ENCODE measurements around the gene TSPAN18. TPM values are rescaled to one million over a fixed set of nuclear protein-coding genes. Genes with fewer than 3 reads are reported as not detected.

TSPAN18 gene
- total RNA-seq, 1 donor from 2014 or later = 52.8 TPM

GRCh38 chr11:44815917-44816456, 89.2 kb downstream of the TSPAN18 start:
- H3K36me3 Mint-ChIP-seq = peaks cover 5% of the 10 kb centered on the region
- no peak for DNase-seq (ENCODE audit: extremely low spot score, unreplicated experiment)
- no peaks in the 10 kb centered on the region for H3K27me3 Mint-ChIP-seq
- H3K9me3 Mint-ChIP-seq = no peaks in the 10 kb centered on the region
- TF ChIP-seq, protein P1, sequence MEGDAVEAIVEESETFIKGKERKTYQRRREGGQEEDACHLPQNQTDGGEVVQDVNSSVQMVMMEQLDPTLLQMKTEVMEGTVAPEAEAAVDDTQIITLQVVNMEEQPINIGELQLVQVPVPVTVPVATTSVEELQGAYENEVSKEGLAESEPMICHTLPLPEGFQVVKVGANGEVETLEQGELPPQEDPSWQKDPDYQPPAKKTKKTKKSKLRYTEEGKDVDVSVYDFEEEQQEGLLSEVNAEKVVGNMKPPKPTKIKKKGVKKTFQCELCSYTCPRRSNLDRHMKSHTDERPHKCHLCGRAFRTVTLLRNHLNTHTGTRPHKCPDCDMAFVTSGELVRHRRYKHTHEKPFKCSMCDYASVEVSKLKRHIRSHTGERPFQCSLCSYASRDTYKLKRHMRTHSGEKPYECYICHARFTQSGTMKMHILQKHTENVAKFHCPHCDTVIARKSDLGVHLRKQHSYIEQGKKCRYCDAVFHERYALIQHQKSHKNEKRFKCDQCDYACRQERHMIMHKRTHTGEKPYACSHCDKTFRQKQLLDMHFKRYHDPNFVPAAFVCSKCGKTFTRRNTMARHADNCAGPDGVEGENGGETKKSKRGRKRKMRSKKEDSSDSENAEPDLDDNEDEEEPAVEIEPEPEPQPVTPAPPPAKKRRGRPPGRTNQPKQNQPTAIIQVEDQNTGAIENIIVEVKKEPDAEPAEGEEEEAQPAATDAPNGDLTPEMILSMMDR (conservative IDR thresholded peaks at IDR 0.05) = no peak
- peaks cover 35% of the 10 kb centered on the region for H3K4me1 Mint-ChIP-seq (ENCODE audit: unreplicated experiment)
- no peak overlapping the region for H3K4me3 Mint-ChIP-seq
- no peak overlapping the region for H3K27ac Mint-ChIP-seq

DNA sequence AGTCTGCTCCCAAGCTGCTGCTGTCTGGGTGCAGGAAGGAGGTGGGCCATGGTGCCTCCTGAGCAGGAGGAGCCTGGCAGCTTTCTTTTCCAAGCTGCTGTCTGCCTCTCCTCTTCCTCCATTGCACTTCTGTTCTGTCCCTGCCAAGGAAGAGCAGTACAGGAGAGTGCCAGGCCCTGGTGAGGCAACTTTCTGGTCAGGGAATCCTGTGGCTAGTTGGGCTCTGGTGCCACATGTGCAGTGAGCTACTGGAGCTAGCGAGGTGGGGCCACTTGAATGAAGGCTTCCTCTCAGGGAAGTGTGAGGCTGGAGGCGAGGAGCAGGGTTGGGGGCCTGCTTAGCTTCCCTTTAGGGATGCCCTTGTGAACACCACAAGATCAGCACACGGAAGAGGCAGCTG, 90.0 kb downstream of the TSPAN18 start:
- H3K4me3 Mint-ChIP-seq = no peak overlapping the region
- no peak for DNase-seq (ENCODE audit: extremely low spot score, unreplicated experiment)
- no peaks in the 10 kb centered on the region for H3K9me3 Mint-ChIP-seq
- peaks cover 5% of the 10 kb centered on the region for H3K36me3 Mint-ChIP-seq
- H3K4me1 Mint-ChIP-seq (ENCODE audit: unreplicated experiment) = peaks cover 33% of the 10 kb centered on the region
- H3K27ac Mint-ChIP-seq = no peak overlapping the region
- TF ChIP-seq, protein P1 (conservative IDR thresholded peaks at IDR 0.05) = no peak
- H3K27me3 Mint-ChIP-seq = no peaks in the 10 kb centered on the region

DNA sequence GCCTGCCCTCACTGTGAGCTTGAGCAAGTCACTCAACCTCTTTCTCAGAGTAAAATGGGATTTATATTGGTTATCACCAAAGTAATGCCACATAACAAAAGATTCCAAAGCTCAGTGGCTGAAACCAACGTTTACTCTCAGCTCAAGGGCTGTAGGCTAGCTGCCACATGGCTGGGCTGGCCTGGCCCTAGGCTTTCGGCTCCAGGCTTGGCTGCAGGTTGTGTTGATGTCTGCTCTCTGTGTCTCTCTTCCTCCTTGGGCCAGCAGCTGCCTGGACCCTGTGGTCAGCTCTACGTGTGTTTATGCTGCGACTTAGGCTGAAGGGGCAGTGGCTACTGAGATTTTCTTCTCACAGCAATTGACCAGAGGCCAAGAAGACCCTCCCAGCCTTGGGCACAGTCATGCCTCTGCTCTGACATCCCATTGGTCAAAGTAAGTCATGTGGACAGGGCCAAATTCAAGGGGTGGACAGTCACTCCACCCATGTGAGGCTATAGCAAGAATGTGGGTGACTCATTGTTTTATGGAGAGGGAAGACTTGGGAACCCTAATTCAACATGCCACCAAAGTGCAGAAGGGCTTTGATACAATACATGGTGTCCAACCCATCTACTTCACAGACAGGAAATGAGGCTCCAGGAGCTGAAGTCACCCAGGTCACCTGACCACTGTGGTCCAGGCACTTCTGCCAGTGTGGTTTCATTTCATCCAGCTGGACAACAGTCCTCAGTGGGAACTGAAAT, 90.6 kb downstream of the TSPAN18 start:
- no peak overlapping the region for H3K4me3 Mint-ChIP-seq

GRCh38 chr11:44818110-44818509, 91.3 kb downstream of the TSPAN18 start:
- Mint-ChIP-seq H3K9me3 (no peaks in the 10 kb centered on the region), H3K36me3 (peaks cover 5% of the 10 kb centered on the region), H3K27me3 (no peaks in the 10 kb centered on the region), H3K27ac (no peak overlapping the region), H3K4me1 (ENCODE audit: unreplicated experiment) (peaks cover 23% of the 10 kb centered on the region), H3K4me3 (no peak overlapping the region)
- TF ChIP-seq, protein P1 (conservative IDR thresholded peaks at IDR 0.05) = no peak
- DNase-seq (ENCODE audit: extremely low spot score, unreplicated experiment) = no peak

More for the DNA sequence above, 90.6 kb downstream of the TSPAN18 start:
- TF ChIP-seq, protein P1 (conservative IDR thresholded peaks at IDR 0.05) = no peak
- no peaks in the 10 kb centered on the region for H3K27me3 Mint-ChIP-seq
- peaks cover 5% of the 10 kb centered on the region for H3K36me3 Mint-ChIP-seq
- no peaks in the 10 kb centered on the region for H3K9me3 Mint-ChIP-seq
- peak overlapping the region; percentile 51 for H3K27ac Mint-ChIP-seq
- no peak for DNase-seq (ENCODE audit: extremely low spot score, unreplicated experiment)
- H3K4me1 Mint-ChIP-seq (ENCODE audit: unreplicated experiment) = peaks cover 27% of the 10 kb centered on the region

DNA sequence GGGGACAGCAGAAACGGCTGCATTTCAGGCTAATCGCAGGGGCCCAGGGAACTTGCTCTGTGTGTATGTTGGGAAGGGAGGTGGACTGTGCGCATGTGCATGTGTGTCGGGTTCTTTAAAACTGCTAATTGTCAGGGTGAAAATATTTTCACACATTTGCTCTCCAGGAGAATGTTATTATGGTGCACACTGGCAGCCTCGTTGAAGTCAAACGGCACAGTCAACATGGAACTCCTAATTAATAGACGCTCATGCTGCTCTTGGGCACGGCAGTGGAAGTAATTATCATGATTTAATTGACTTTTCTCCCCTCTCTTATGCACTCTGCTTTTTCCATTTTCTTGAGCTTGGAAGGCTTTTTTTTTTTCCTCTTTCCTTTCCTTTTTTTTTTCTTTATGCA, 92.6 kb downstream of the TSPAN18 start:
- Mint-ChIP-seq H3K9me3 (no peaks in the 10 kb centered on the region), H3K27ac (no peak overlapping the region), H3K4me3 (no peak overlapping the region), H3K36me3 (peaks cover 5% of the 10 kb centered on the region), H3K27me3 (no peaks in the 10 kb centered on the region), H3K4me1 (ENCODE audit: unreplicated experiment) (peaks cover 26% of the 10 kb centered on the region)
- DNase-seq (ENCODE audit: extremely low spot score, unreplicated experiment) = no peak
- TF ChIP-seq, protein P1 (conservative IDR thresholded peaks at IDR 0.05) = no peak

All from type B pancreatic cell (in vitro differentiated cells).